Body of pancreas (tissue), 4 donors: ENCODE data around the gene ARNT2.

Experiments
- CTCF ChIP-seq, 7 experiments: fragments of 450-650 bp in 4 of 7; fragments of 200-600 bp in 3 of 7; sonication (generic) in 3 of 7; IDR thresholded peaks; one replicate each; pipeline ENCODE4 v1.5.1; 2016 to 2019; ENCODE audit warnings: antibody characterized with exemption in 7 of 7
- POLR2A ChIP-seq, 3 donors: fragments of 450-650 bp; IDR thresholded peaks; one replicate each; pipeline ENCODE4 v1.6.1; 2016; ENCODE audit warnings: antibody characterized with exemption in 3 of 3, mild to moderate bottlenecking in 2 of 3

- no peak for TF ChIP-seq CTCF (IDR thresholded peaks at IDR 0.05)
- no peak for TF ChIP-seq POLR2A (IDR thresholded peaks at IDR 0.05)
Observed at GRCh38 chr15:80367661-80368060, 36.5 kb upstream of the ARNT2 start.
